Small intestine (tissue), 7 donors: ENCODE results near the gene SLC4A2. TPM values are rescaled to one million over a fixed set of nuclear protein-coding genes. Genes with fewer than 3 reads are reported as not detected.

Experiments used
- DNase-seq, 2 donors: peaks; one replicate each; pipeline versions ENCODE4 v3.0.0 to v3.0.0-alpha.2; 2013
- FAIRE-seq: peaks from 2 replicates; lab custom pipeline; 2012; peaks lifted over from hg19 to GRCh38; lab: Jason Lieb, UNC
- H3K27ac ChIP-seq, 3 donors: one replicate each; pipeline ENCODE4 v1.5.1; 2013; ENCODE audit warnings: low read length in 2 of 3, mild to moderate bottlenecking in 2 of 3, control low read depth in 1 of 3, inconsistent platforms in 1 of 3, low read depth in 1 of 3, moderate library complexity in 1 of 3
- H3K27me3 ChIP-seq, 3 donors: one replicate each; pipeline ENCODE4 v1.6.1; 2013; ENCODE audit warnings: low read length in 3 of 3, inconsistent platforms in 1 of 3; ENCODE audit not compliant: control insufficient read depth in 3 of 3, insufficient read depth in 3 of 3
- H3K36me3 ChIP-seq, 3 donors: one replicate each; pipeline ENCODE4 v1.6.1; 2013; ENCODE audit warnings: low read length in 3 of 3, inconsistent platforms in 1 of 3, low read depth in 1 of 3, mild to moderate bottlenecking in 1 of 3, moderate library complexity in 1 of 3; ENCODE audit not compliant: control insufficient read depth in 3 of 3, insufficient read depth in 2 of 3
- H3K4me1 ChIP-seq, 3 donors: one replicate each; pipeline ENCODE4 v1.6.1; 2013; ENCODE audit warnings: low read length in 2 of 3, inconsistent platforms in 1 of 3, low read depth in 1 of 3, mild to moderate bottlenecking in 1 of 3, moderate library complexity in 1 of 3; ENCODE audit not compliant: control insufficient read depth in 3 of 3, insufficient read depth in 2 of 3
- H3K4me3 ChIP-seq, 3 donors: one replicate each; pipeline ENCODE4 v1.5.1; 2013; ENCODE audit warnings: low read length in 3 of 3, control low read depth in 1 of 3, inconsistent platforms in 1 of 3, low read depth in 1 of 3, mild to moderate bottlenecking in 1 of 3, moderate library complexity in 1 of 3
- H3K9me3 ChIP-seq, 2 donors: one replicate each; pipeline ENCODE4 v1.6.1; 2013; ENCODE audit warnings: low read depth in 1 of 2, low read length in 1 of 2; ENCODE audit not compliant: control insufficient read depth in 2 of 2, insufficient read depth in 1 of 2
- whole genome bisulfite sequencing, 3 donors: extraction: QIAGEN DNeasy Blood & Tissue Kit; methylation state at CpG; one replicate each; pipeline ENCODE4 v1.1.7; 2013; 5-methylcytosine and 5-hydroxymethylcytosine counted together
- polyA plus RNA-seq, 4 donors: library from polyadenylated mRNA; stranded (reverse) in 3 of 4; unstranded in 1 of 4; fragments of 200-250 nt in 3 of 4; fragments of 120-200 nt in 1 of 4; gene quantifications; one replicate each; pipeline versions ENCODE4 v1.2.1 to v1.2.3, GENCODE V29; 2013
- donor health status: healthy with polysubstance abuse.
- donor health status: control.
- donor health status: control.
- donor health status: Bipolar disorder and iron deficiency.
- donor health status: healthy.

Gene SLC4A2
- polyA plus RNA-seq, 4 donors: 91.5 to 132 (median 103) TPM

DNA sequence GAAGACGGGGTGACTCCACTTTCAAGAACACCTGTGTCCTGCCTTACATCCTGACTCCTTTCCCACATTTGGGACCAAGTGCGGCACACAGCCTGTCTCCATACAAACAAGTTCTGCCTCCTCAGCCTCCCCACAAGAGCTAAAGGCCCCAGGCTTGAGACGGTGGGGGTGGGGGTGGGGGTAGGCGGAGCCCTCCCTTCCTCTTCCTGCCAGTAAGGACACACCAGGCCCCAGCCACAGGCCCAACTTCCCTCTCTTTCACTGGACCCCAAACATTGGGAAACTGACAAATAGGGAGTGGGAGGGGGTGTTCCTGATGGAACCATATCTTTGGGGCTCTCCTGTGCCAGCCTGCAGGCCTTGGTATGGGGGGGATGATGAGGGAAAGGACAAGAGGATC is 6.3 kb upstream of the SLC4A2 start:
- peaks cover 0 to 14% (median 0%) of the 10 kb centered on the region in 3 donors for H3K4me1 ChIP-seq
- FAIRE-seq (no peak), DNase-seq (no peak)
- H3K27ac ChIP-seq: no peak overlapping the region
- H3K9me3 ChIP-seq: no peaks in the 10 kb centered on the region
- peaks cover 0 to 30% (median 0%) of the 10 kb centered on the region in 3 donors for H3K36me3 ChIP-seq
- no peak overlapping the region for H3K4me3 ChIP-seq
- 68 to 78% (median 72%) methylated on average over 4 of the region's 4 CpGs for WGBS, 3 donors
- peaks cover 0 to 16% (median 0%) of the 10 kb centered on the region in 3 donors for H3K27me3 ChIP-seq

DNA sequence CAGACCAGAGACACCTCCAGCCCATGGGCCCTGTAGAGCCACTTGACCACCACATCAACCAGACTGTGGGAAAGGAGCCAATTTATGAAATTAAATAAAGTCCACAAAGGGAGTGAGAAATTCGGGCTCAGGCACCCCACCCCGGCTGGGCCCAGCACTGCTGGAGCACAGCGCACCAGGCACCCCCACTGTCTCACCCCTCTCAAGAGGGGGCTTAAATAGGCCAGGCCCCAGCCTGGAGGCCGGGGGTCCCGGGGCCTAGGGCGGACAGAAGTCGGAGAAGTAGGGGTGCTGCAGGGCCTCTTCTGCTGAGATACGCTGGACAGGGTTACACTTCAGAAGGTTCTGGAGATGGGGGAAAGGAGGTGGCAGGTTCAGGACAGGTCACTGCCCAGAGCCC is 5.6 kb upstream of the SLC4A2 start:
- no peak for FAIRE-seq
- no peak for DNase-seq
- Histone ChIP-seq H3K9me3 (no peaks in the 10 kb centered on the region), H3K4me1 (peaks cover 0 to 20% (median 0%) of the 10 kb centered on the region in 3 donors), H3K27me3 (peaks cover 0 to 16% (median 0%) of the 10 kb centered on the region in 3 donors), H3K27ac (no peak overlapping the region), H3K36me3 (peaks cover 0 to 30% (median 0%) of the 10 kb centered on the region in 3 donors), H3K4me3 (no peak overlapping the region)
- WGBS, 3 donors: 87 to 96% (median 94%) methylated on average over 8 of the region's 8 CpGs

- no peaks in the 10 kb centered on the region for H3K27me3 ChIP-seq
- WGBS, 3 donors: 81 to 88% (median 85%) methylated on average over 6 of the region's 6 CpGs
- no peak for FAIRE-seq
These were observed 3.1 kb upstream of the SLC4A2 start for GRCh38 chr7:151056283-151056665.

DNA sequence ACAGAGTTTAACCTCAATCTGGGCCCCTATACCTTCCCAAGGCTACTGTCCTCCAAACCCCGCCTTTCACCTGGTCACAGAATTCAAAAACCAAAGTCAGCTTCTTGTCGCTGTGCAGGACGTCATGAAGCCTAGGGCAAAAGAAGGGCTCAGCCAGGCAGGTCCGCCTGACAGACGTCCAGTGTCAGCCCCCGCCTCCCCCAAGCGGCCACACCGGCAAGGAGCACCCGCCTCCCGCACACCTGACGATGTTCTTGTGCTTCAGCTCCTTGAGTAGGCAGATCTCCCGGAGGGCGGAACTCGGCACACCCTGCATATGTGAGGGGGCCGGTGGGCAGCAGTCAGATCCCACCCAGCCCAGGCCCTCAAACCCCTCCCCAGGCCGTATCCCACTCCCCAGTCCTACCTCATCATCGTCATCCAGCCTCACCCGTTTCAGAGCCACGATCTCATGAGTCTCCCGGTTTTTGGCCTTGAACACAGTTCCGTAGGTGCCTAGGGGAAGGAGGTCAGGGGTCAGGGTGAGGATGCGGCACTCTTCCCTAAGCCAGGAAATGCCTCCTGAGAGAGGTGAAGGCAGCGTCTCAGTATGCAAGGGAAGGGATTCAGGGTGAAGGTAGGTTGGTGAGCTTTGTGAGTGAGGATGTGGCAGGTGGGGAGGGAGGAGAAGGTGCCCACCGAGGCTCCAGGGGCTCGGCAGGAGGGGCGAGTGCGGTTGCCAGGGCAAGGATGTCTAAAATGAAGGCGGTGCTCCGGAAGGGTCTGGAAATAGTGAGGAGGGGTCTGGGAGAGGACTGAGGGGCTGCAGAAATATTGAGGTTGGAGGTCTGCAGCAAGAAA is 2.5 kb upstream of the SLC4A2 start:
- peak; percentile 19 to 53 for DNase-seq
- 24 to 41% (median 39%) methylated on average over 27 to 29 of the region's 29 CpGs for WGBS, 3 donors
- Histone ChIP-seq H3K27me3 (no peaks in the 10 kb centered on the region), H3K4me3 (peak overlapping the region in 2 of 3 donors; percentile 80 to 82), H3K36me3 (peaks cover 0 to 33% (median 0%) of the 10 kb centered on the region in 3 donors), H3K4me1 (peaks cover 0 to 38% (median 9%) of the 10 kb centered on the region in 3 donors), H3K27ac (no peak overlapping the region), H3K9me3 (no peaks in the 10 kb centered on the region)
- FAIRE-seq: no peak

More at GRCh38 chr7:151056283-151056665, 3.1 kb upstream of the SLC4A2 start:
- Histone ChIP-seq H3K9me3 (no peaks in the 10 kb centered on the region), H3K27ac (no peak overlapping the region), H3K36me3 (peaks cover 0 to 30% (median 0%) of the 10 kb centered on the region in 3 donors), H3K4me1 (peaks cover 0 to 32% (median 7%) of the 10 kb centered on the region in 3 donors), H3K4me3 (no peak overlapping the region)
- DNase-seq: no peak

- no peaks in the 10 kb centered on the region for H3K27me3 ChIP-seq
- FAIRE-seq (no peak), DNase-seq (no peak)
- H3K4me1 ChIP-seq: peaks cover 0 to 41% (median 9%) of the 10 kb centered on the region in 3 donors
- H3K27ac ChIP-seq: peak within 1 kb of the TSS; percentile 91 to 99 (median 94)
- peak within 1 kb of the TSS; percentile 43 to 82 (median 80) for H3K4me3 ChIP-seq
- H3K36me3 ChIP-seq: peaks cover 0 to 33% (median 0%) of the 10 kb centered on the region in 3 donors
- WGBS, 3 donors: 0% methylated on average over 30 of the region's 30 CpGs
- no peaks in the 10 kb centered on the region for H3K9me3 ChIP-seq
These were observed 1.8 kb upstream of the SLC4A2 start, which contains the start of gene CDK5 for GRCh38 chr7:151057506-151057988. Gene CDK5, minus strand, starts transcription at chr7:151057897. Its CDS starts 49 bp downstream, at chr7:151057848.

GRCh38 chr7:151057989-151058780 is 1.2 kb upstream of the SLC4A2 start:
- Histone ChIP-seq H3K9me3 (no peaks in the 10 kb centered on the region), H3K36me3 (peaks cover 0 to 30% (median 0%) of the 10 kb centered on the region in 3 donors), H3K27ac (peak overlapping the region; percentile 91 to 99 (median 94)), H3K4me1 (peaks cover 0 to 41% (median 9%) of the 10 kb centered on the region in 3 donors), H3K27me3 (no peaks in the 10 kb centered on the region), H3K4me3 (peak overlapping the region; percentile 43 to 82 (median 80))
- FAIRE-seq (peak; percentile 39), DNase-seq (peak; percentile 99 to 100)
- WGBS, 3 donors: 0% methylated on average over 42 to 46 of the region's 46 CpGs

GRCh38 chr7:151058781-151059366 is 515 bp upstream of the SLC4A2 start:
- H3K27me3 ChIP-seq: no peaks in the 10 kb centered on the region
- peak overlapping the region; percentile 32 to 82 (median 80) for H3K4me3 ChIP-seq
- no peak for FAIRE-seq
- H3K27ac ChIP-seq: peak overlapping the region; percentile 91 to 99 (median 94)
- peaks cover 0 to 47% (median 9%) of the 10 kb centered on the region in 3 donors for H3K4me1 ChIP-seq
- H3K9me3 ChIP-seq: no peaks in the 10 kb centered on the region
- peaks cover 0 to 29% (median 0%) of the 10 kb centered on the region in 3 donors for H3K36me3 ChIP-seq
- 3 to 4% (median 3%) methylated on average over 17 to 18 of the region's 18 CpGs for WGBS, 3 donors
- peak; percentile 36 to 66 for DNase-seq
